Loucy (cell line): Measurements from ENCODE around the gene ACACB.

Source experiments
- EZH2phosphoT487 ChIP-seq: fragments of 200-600 bp; IDR thresholded peaks from 2 replicates; pipeline ENCODE4 v1.6.1; 2018; ENCODE audit warnings: antibody characterized with exemption, mild to moderate bottlenecking, moderate library complexity, borderline replicate concordance
- TF ChIP-seq, protein P1 (sequence below): fragments of 200-600 bp; sonication (generic); conservative IDR thresholded peaks from 2 replicates; pipeline ENCODE4 v1.5.1; 2014; ENCODE audit warnings: mild to moderate bottlenecking, antibody characterized with exemption, low read length

- TF ChIP-seq, protein P1, sequence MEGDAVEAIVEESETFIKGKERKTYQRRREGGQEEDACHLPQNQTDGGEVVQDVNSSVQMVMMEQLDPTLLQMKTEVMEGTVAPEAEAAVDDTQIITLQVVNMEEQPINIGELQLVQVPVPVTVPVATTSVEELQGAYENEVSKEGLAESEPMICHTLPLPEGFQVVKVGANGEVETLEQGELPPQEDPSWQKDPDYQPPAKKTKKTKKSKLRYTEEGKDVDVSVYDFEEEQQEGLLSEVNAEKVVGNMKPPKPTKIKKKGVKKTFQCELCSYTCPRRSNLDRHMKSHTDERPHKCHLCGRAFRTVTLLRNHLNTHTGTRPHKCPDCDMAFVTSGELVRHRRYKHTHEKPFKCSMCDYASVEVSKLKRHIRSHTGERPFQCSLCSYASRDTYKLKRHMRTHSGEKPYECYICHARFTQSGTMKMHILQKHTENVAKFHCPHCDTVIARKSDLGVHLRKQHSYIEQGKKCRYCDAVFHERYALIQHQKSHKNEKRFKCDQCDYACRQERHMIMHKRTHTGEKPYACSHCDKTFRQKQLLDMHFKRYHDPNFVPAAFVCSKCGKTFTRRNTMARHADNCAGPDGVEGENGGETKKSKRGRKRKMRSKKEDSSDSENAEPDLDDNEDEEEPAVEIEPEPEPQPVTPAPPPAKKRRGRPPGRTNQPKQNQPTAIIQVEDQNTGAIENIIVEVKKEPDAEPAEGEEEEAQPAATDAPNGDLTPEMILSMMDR: no peak
- no peak for TF ChIP-seq EZH2phosphoT487
Observed at GRCh38 chr12:109267361-109267760, 151.0 kb downstream of the ACACB start.
